IMR-90 (cell line): ENCODE measurements around the gene MB.

Experiments
- BHLHE40 ChIP-seq: fragments of 150-350 bp; IDR thresholded peaks from 2 replicates; pipeline ENCODE4 v1.6.1; 2016; ENCODE audit warnings: mild to moderate bottlenecking, low read depth, low read length
- CEBPB ChIP-seq: IDR thresholded peaks from 2 replicates; pipeline ENCODE4 v1.6.1; 2012; ENCODE audit warnings: low read depth, low read length, improper control_type of control experiment
- CHD1 ChIP-seq: IDR thresholded peaks from 2 replicates; pipeline ENCODE4 v1.6.1; 2012; ENCODE audit warnings: low read depth, low read length, improper control_type of control experiment
- CTCF ChIP-seq: conservative IDR thresholded peaks from 2 replicates; pipeline ENCODE4 v1.5.1; 2012; ENCODE audit warnings: mild to moderate bottlenecking, low read depth, low read length, improper control_type of control experiment
- NFE2L2 ChIP-seq: fragments of 150-350 bp; IDR thresholded peaks from 2 replicates; pipeline ENCODE4 v1.6.1; 2016; ENCODE audit warnings: low read depth, mild to moderate bottlenecking, low read length
- POLR2A ChIP-seq: IDR thresholded peaks from 2 replicates; pipeline ENCODE4 v1.6.1; 2012; ENCODE audit warnings: mild to moderate bottlenecking, low read depth, low read length
- RAD21 ChIP-seq: IDR thresholded peaks from 2 replicates; pipeline ENCODE4 v1.6.1; 2012; ENCODE audit warnings: low read length, improper control_type of control experiment
- RCOR1 ChIP-seq: IDR thresholded peaks from 2 replicates; pipeline ENCODE4 v1.6.1; 2012; ENCODE audit warnings: mild to moderate bottlenecking, low read length, improper control_type of control experiment; ENCODE audit not compliant: insufficient replicate concordance
- RFX5 ChIP-seq: IDR thresholded peaks from 2 replicates; pipeline ENCODE4 v1.8.0; 2012; ENCODE audit warnings: low read depth, mild to moderate bottlenecking, low read length, moderate library complexity

- TF ChIP-seq CTCF (no peak), RCOR1 (no peak), POLR2A (no peak), BHLHE40 (no peak), CEBPB (no peak), RFX5 (no peak), CHD1 (no peak), RAD21 (no peak), NFE2L2 (no peak)
Measured at GRCh38 chr22:35558719-35559118, 58.4 kb downstream of the MB start.
